Activated CD8-positive, alpha-beta memory T cell treated with anti-CD3 and anti-CD28 coated beads, Interleukin-2, amount 50 U/mL, for 1 hour (primary cell): ENCODE results near the gene BAG1.

ENCODE experiments used
- DNase-seq: peaks from one replicate; pipeline ENCODE4 v3.0.0-alpha.2; 2020; ENCODE audit errors: extremely low read depth

Gene BAG1

GRCh38 chr9:33210006-33210715 lies 54.3 kb downstream of the BAG1 start:
- DNase-seq = no peak

GRCh38 chr9:33209394-33209793 lies 55.1 kb downstream of the BAG1 start:
- no peak for DNase-seq

- no peak for DNase-seq
Observed at GRCh38 chr9:33202552-33203201, 61.8 kb downstream of the BAG1 start.
